K562 (cell line): ENCODE data around the gene CD4. TPM values are rescaled to one million over a fixed set of nuclear protein-coding genes. Genes with fewer than 3 reads are reported as not detected.
A peak's percentile ranks its signal among the peaks of the same experiment; 100 is the strongest.

Experiments used
- ATAC-seq: fragments of 200-7000 bp; cut with Tn5 transposase; 3 replicates; pipeline ENCODE4 v1.9.1; 2020; ENCODE audit warnings: moderate library complexity
- BruUV-seq: library from RNA; stranded (reverse); fragments of 400-500 nt; replicated peaks from 2 replicates; lab custom pipeline; 2021; lab: Mats Ljungman, UMichigan
- CTCF ChIA-PET: fragments of 300-600 bp; formaldehyde crosslinking; extraction: SDS; loops from one replicate; lab custom pipeline; 2021; ENCODE audit warnings: low intra/inter-chr PET ratio; lab: Yijun Ruan, JAX
- POLR2A ChIA-PET: fragments of 300-600, 350-650 bp; sonication (Branson Sonifier 250); formaldehyde crosslinking; extraction: SDS; loops from one replicate; lab custom pipeline; 2021; ENCODE audit warnings: antibody characterized with exemption, inconsistent platforms; lab: Yijun Ruan, JAX
- DNase-seq, 4 experiments: peaks; one replicate each; pipeline versions ENCODE4 v3.0.0 to v3.0.0-alpha.2; 2011 to 2018; ENCODE audit warnings: low spot score in 3 of 4, mixed read lengths in 3 of 4; ENCODE audit errors: extremely low read depth in 1 of 4
- FAIRE-seq: peaks from 2 replicates; lab custom pipeline; 2011; peaks lifted over from hg19 to GRCh38; lab: Jason Lieb, UNC
- H2AFZ ChIP-seq: 2 replicates; pipeline ENCODE4 v1.6.0; 2011; ENCODE audit warnings: low read depth, low read length, control low read depth, inconsistent platforms
- H3K27ac ChIP-seq: fragments of 200-600 bp; 3 replicates; pipeline ENCODE4 v1.8.0; 2011; ENCODE audit warnings: low read depth, mild to moderate bottlenecking, control low read depth, inconsistent platforms, low read length, moderate library complexity, mixed read lengths; ENCODE audit errors: extremely low read depth
- H3K27me3 ChIP-seq, 2 experiments: fragments of 300-600 bp in 1 of 2; 2 replicates in 1 of 2; 3 replicates in 1 of 2; pipeline versions ENCODE4 v1.6.0 to v1.8.0; 2011; ENCODE audit warnings: inconsistent platforms in 2 of 2, low read length in 2 of 2, mild to moderate bottlenecking in 1 of 2, mixed read lengths in 1 of 2, moderate library complexity in 1 of 2; ENCODE audit not compliant: control insufficient read depth in 2 of 2, insufficient read depth in 2 of 2
- H3K36me3 ChIP-seq: fragments of 300-600 bp; 3 replicates; pipeline ENCODE4 v1.8.0; 2011; ENCODE audit warnings: mild to moderate bottlenecking, low read length, inconsistent platforms; ENCODE audit not compliant: control insufficient read depth, insufficient read depth
- H3K4me1 ChIP-seq, 2 experiments: fragments of 200-600 bp in 1 of 2; replicated peaks in 1 of 2; 2 replicates in 1 of 2; 3 replicates in 1 of 2; pipeline versions ENCODE4 v1.5.1 to v1.8.0; 2011; ENCODE audit warnings: inconsistent platforms in 2 of 2, low read length in 2 of 2, mild to moderate bottlenecking in 1 of 2, mixed read lengths in 1 of 2, moderate library complexity in 1 of 2; ENCODE audit not compliant: control insufficient read depth in 2 of 2, insufficient read depth in 2 of 2
- H3K4me2 ChIP-seq: 2 replicates; pipeline ENCODE4 v1.6.1; 2011; ENCODE audit warnings: low read length, control low read depth, inconsistent platforms, mixed read lengths; ENCODE audit not compliant: insufficient read depth
- H3K4me3 ChIP-seq: fragments of 200-600 bp; sonication (generic), shearing (Covaris generic); 2 replicates; pipeline ENCODE4 v1.5.1; 2016; ENCODE audit warnings: control low read depth, inconsistent platforms
- H3K79me2 ChIP-seq: fragments of 200-600 bp; 3 replicates; pipeline ENCODE4 v1.8.0; 2011; ENCODE audit warnings: low read length, inconsistent platforms; ENCODE audit not compliant: control insufficient read depth, insufficient read depth
- H3K9ac ChIP-seq, 2 experiments: 2 replicates each; pipeline versions ENCODE4 v1.6.0 to v1.6.1; 2011; ENCODE audit warnings: low read depth in 2 of 2, low read length in 2 of 2, control low read depth in 1 of 2, inconsistent platforms in 1 of 2, mild to moderate bottlenecking in 1 of 2, mixed read lengths in 1 of 2; ENCODE audit not compliant: insufficient read depth in 1 of 2
- H3K9me1 ChIP-seq: one replicate; pipeline ENCODE4 v1.6.0; 2011; ENCODE audit warnings: inconsistent platforms, mild to moderate bottlenecking, low read length, moderate library complexity; ENCODE audit not compliant: control insufficient read depth, insufficient read depth
- H3K9me3 ChIP-seq: replicated peaks from 2 replicates; pipeline ENCODE4 v1.5.1; 2011; ENCODE audit warnings: low read depth, low read length, inconsistent platforms; ENCODE audit not compliant: control insufficient read depth, insufficient read depth
- H4K20me1 ChIP-seq: replicated peaks from 2 replicates; pipeline ENCODE4 v1.6.1; 2011; ENCODE audit warnings: low read length, inconsistent platforms, mixed read lengths; ENCODE audit not compliant: control insufficient read depth, insufficient read depth
- DACH1 ChIP-seq: fragments of 450-650 bp; IDR thresholded peaks from 2 replicates; pipeline ENCODE4 v1.6.1; 2018; ENCODE audit not compliant: partially characterized antibody
- HIVEP1 ChIP-seq: fragments of 250-450 bp; sonication (Bioruptor Pico); IDR thresholded peaks from 2 replicates; pipeline ENCODE4 v1.4.0; 2020; ENCODE audit warnings: mild to moderate bottlenecking
- MBD2 ChIP-seq: sonication (generic); IDR thresholded peaks from 2 replicates; pipeline ENCODE4 v1.6.1; 2016; ENCODE audit warnings: low read depth, borderline replicate concordance
- NCOA2 ChIP-seq, 2 experiments: fragments of 450-650 bp; IDR thresholded peaks; 2 replicates each; pipeline ENCODE4 v1.6.1; 2018; ENCODE audit warnings: mild to moderate bottlenecking in 2 of 2, moderate library complexity in 1 of 2; ENCODE audit not compliant: partially characterized antibody in 2 of 2
- NR1H2 ChIP-seq: sonication (generic); formaldehyde crosslinking; IDR thresholded peaks from 2 replicates; pipeline ENCODE4 v1.4.0; 2020; ENCODE audit warnings: mild to moderate bottlenecking, missing genetic modification reagents
- RAD51 ChIP-seq: fragments of 450-650 bp; IDR thresholded peaks from 2 replicates; pipeline ENCODE4 v1.7.1; 2016; ENCODE audit warnings: low read depth, mild to moderate bottlenecking, borderline replicate concordance
- TCF7L2 ChIP-seq: fragments of 150-350 bp; IDR thresholded peaks from 2 replicates; pipeline ENCODE4 v1.6.1; 2016; ENCODE audit warnings: low read depth, mild to moderate bottlenecking, low read length, moderate library complexity
- TEAD1 ChIP-seq, 2 experiments: fragments of 450-650 bp in 1 of 2; sonication (generic) in 1 of 2; formaldehyde crosslinking; IDR thresholded peaks; 2 replicates each; pipeline versions ENCODE4 v1.4.0 to v1.8.0; 2020 to 2022; ENCODE audit warnings: mild to moderate bottlenecking in 2 of 2, missing genetic modification reagents in 1 of 2
- ZC3H4 ChIP-seq: sonication (generic); formaldehyde crosslinking; IDR thresholded peaks from 2 replicates; pipeline ENCODE4 v1.9.0; 2021; ENCODE audit warnings: missing genetic modification reagents, borderline replicate concordance
- ZKSCAN1 ChIP-seq: fragments of 150-350 bp; IDR thresholded peaks from 2 replicates; pipeline ENCODE4 v1.6.1; 2016; ENCODE audit warnings: low read depth, low read length
- WGBS: fragments of 100-300 bp; shearing (Covaris generic); methylation state at CpG from one replicate; pipeline ENCODE4 v1.1.6; 2016; ENCODE audit warnings: low coverage, mixed read lengths; ENCODE audit not compliant: insufficient coverage; ENCODE audit errors: missing lambda C conversion rate; 5-methylcytosine and 5-hydroxymethylcytosine counted together
- in situ Hi-C: fragments of 300-500 bp; cut with MboI; formaldehyde crosslinking; loops from 4 replicates; pipeline ENCODE4 v1.15.0; 2018; ENCODE audit warnings: inconsistent platforms, mixed read lengths
- intact Hi-C: fragments of 100-400 bp; cut with micrococcal nuclease; formaldehyde crosslinking; loops from 2 replicates; pipeline ENCODE4 v1.14.2; 2022
- polyA plus RNA-seq, 8 experiments: library from polyadenylated mRNA; depleted of rRNA in 4 of 8; stranded (reverse) in 5 of 8; unstranded in 3 of 8; fragments of >200 nt; fragmentation: Nextera tagmentation in 2 of 8; fragmentation: Illumina TruSeq in 1 of 8; extraction: Ambion mirVana in 2 of 8; extraction: Trizol in 1 of 8; gene quantifications; 2 replicates each; pipeline versions ENCODE4 v1.2.1 to v1.2.3, GENCODE V29; 2011 to 2014; ENCODE audit warnings: inconsistent platforms in 1 of 8, missing spikeins in 1 of 8
- total RNA-seq, 7 experiments: library from RNA; depleted of rRNA in 6 of 7; stranded (reverse); fragments of >200 nt in 6 of 7; fragmentation: Illumina TruSeq in 2 of 7; extraction: Trizol in 2 of 7; gene quantifications; 2 replicates each; pipeline versions ENCODE4 v1.2.1 to v1.2.3, GENCODE V29; 2011 to 2021; ENCODE audit warnings: low replicate concordance in 1 of 7
- TF ChIP-seq, protein P1 (sequence below): sonication (generic); IDR thresholded peaks from 2 replicates; pipeline ENCODE4 v1.6.1; 2016
- TF ChIP-seq, protein P2 (sequence below), 2 experiments: fragments of 450-650 bp in 1 of 2; sonication (generic) in 1 of 2; formaldehyde crosslinking in 1 of 2; IDR thresholded peaks in 1 of 2; conservative IDR thresholded peaks in 1 of 2; 2 replicates each; pipeline versions ENCODE4 v1.6.1 to v1.8.1; 2016 to 2023; ENCODE audit warnings: mild to moderate bottlenecking in 2 of 2, moderate library complexity in 2 of 2, inconsistent platforms in 1 of 2, missing genetic modification reagents in 1 of 2
- TF ChIP-seq, protein P3 (sequence below): sonication (generic); formaldehyde crosslinking; IDR thresholded peaks from 2 replicates; pipeline ENCODE4 v1.8.0; 2022; ENCODE audit warnings: mild to moderate bottlenecking, missing genetic modification reagents
- TF ChIP-seq, protein P4 (sequence below): fragments of 250-450 bp; sonication (Bioruptor Pico); IDR thresholded peaks from 2 replicates; pipeline ENCODE4 v1.5.0; 2021; ENCODE audit warnings: mild to moderate bottlenecking, borderline replicate concordance

CD4 gene
- total and polyA plus RNA-seq, 9 of the 15 experiments (the other 6 are each of a cell fraction or from before 2014, with no cell fraction given), result 0.06 to 0.27 (median 0.09) TPM; not detected in 5

DNA sequence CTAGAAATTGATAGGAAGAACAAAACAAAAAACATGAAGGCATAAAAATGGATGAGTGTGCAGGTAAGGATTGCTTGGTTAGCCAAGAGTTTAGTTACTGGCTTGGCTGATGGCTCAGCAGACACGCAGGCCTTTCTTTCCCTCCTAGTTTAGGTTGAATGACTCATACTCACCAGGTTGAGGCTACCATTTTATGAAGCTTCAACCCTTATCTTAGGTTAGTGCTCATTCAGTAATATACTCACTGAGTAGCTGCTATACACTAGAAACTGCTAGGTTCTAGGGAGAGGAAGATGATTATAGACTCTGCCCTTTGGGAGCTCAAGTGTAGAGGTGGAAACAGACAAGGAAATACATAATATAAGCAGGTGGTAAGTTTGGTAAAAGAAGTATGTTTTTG is 44.9 kb downstream of the CD4 start (continued):
- TF ChIP-seq, protein P1, sequence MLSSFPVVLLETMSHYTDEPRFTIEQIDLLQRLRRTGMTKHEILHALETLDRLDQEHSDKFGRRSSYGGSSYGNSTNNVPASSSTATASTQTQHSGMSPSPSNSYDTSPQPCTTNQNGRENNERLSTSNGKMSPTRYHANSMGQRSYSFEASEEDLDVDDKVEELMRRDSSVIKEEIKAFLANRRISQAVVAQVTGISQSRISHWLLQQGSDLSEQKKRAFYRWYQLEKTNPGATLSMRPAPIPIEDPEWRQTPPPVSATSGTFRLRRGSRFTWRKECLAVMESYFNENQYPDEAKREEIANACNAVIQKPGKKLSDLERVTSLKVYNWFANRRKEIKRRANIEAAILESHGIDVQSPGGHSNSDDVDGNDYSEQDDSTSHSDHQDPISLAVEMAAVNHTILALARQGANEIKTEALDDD, result peak; percentile 85
- TF ChIP-seq, protein P2, sequence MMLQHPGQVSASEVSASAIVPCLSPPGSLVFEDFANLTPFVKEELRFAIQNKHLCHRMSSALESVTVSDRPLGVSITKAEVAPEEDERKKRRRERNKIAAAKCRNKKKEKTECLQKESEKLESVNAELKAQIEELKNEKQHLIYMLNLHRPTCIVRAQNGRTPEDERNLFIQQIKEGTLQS (IDR thresholded peaks at IDR 0.05), result peak; percentile 57; the same call in 1 of the 2 replicates
- TF ChIP-seq, protein P2 (CRISPR knock-in tag; conservative IDR thresholded peaks at IDR 0.05), result no peak

DNA sequence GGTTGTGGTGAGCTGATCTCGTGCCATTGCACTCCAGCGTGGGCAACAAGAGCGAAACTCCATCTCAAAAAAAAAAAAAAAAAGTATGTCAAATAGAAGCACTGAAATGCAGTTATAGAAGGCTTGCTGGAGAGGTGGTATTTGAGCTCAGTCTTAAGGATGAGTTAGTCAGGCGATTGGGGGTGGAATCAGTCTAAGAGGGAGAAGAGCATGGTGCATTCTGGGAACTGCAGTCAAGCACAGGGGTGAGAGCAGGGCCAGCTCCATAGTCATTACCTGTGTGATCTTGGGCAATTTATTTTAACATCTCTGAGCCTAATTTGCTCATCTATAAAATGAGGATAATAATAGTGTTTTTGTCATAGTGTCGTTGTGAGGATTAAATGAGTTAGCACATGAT is 45.5 kb downstream of the CD4 start:
- Histone ChIP-seq H3K4me1 (peaks cover 1 to 29% of the 10 kb centered on the region in 2 experiments; a peak in 4 of 5 replicates), H3K9me3 (no peaks in the 10 kb centered on the region), H3K9ac (no peak overlapping the region), H3K9me1 (no peaks in the 10 kb centered on the region), H3K27me3 (no peaks in the 10 kb centered on the region), H3K36me3 (peaks cover 70% of the 10 kb centered on the region; the same call in 2 of the 3 replicates), H3K27ac (no peak overlapping the region), H2AFZ (no peak overlapping the region), H4K20me1 (no peaks in the 10 kb centered on the region; the same call in 1 of the 2 replicates), H3K4me3 (no peak overlapping the region), H3K79me2 (peaks cover 4% of the 10 kb centered on the region; the same call in 1 of the 3 replicates), H3K4me2 (no peak overlapping the region)
- CTCF ChIA-PET, result no interaction called here
- intact Hi-C loops (no loop called here), in situ Hi-C loops (no loop called here)
- FAIRE-seq (no peak), DNase-seq (no peak), ATAC-seq (0 out of 3 replicates have a peak, but pooled peaks have one; percentile 45)
- BruUV-seq, result no TSS peak
- POLR2A ChIA-PET, result interaction anchor here (0.6 to 3.9 kb wide), 9 partner anchors 9 to 111 kb away, joined by 3 to 24 read pairs (median 3); partner anchors contain the start of genes COPS7A, SPSB2, TPI1 and USP5
- WGBS, result 61% methylated on average over 5 of the region's 5 CpGs
- TF ChIP-seq ZKSCAN1 (no peak), MBD2 (no peak), DACH1 (no peak), TEAD1 (CRISPR knock-in tag; IDR thresholded peaks at IDR 0.05) (no peak), TCF7L2 (no peak), ZC3H4 (no peak), RAD51 (no peak), NR1H2 (CRISPR knock-in tag) (no peak), NCOA2 (IDR thresholded peaks at IDR 0.05; ENCODE audit: partially characterized antibody in 2 of 2) (no peak), HIVEP1 (no peak)
- TF ChIP-seq, protein P3, sequence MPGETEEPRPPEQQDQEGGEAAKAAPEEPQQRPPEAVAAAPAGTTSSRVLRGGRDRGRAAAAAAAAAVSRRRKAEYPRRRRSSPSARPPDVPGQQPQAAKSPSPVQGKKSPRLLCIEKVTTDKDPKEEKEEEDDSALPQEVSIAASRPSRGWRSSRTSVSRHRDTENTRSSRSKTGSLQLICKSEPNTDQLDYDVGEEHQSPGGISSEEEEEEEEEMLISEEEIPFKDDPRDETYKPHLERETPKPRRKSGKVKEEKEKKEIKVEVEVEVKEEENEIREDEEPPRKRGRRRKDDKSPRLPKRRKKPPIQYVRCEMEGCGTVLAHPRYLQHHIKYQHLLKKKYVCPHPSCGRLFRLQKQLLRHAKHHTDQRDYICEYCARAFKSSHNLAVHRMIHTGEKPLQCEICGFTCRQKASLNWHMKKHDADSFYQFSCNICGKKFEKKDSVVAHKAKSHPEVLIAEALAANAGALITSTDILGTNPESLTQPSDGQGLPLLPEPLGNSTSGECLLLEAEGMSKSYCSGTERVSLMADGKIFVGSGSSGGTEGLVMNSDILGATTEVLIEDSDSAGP (CRISPR knock-in tag), result no peak
- TF ChIP-seq, protein P4, sequence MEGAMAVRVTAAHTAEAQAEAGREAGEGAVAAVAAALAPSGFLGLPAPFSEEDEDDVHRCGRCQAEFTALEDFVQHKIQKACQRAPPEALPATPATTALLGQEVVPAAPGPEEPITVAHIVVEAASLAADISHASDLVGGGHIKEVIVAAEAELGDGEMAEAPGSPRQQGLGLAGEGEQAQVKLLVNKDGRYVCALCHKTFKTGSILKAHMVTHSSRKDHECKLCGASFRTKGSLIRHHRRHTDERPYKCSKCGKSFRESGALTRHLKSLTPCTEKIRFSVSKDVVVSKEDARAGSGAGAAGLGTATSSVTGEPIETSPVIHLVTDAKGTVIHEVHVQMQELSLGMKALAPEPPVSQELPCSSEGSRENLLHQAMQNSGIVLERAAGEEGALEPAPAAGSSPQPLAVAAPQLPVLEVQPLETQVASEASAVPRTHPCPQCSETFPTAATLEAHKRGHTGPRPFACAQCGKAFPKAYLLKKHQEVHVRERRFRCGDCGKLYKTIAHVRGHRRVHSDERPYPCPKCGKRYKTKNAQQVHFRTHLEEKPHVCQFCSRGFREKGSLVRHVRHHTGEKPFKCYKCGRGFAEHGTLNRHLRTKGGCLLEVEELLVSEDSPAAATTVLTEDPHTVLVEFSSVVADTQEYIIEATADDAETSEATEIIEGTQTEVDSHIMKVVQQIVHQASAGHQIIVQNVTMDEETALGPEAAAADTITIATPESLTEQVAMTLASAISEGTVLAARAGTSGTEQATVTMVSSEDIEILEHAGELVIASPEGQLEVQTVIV (CRISPR knock-in tag), result no peak
